Progenitor cell of endocrine pancreas (in vitro differentiated cells): ENCODE data around the gene GPR39. TPM values are rescaled to one million over a fixed set of nuclear protein-coding genes. Genes with fewer than 3 reads are reported as not detected.
"Not testable (repeated sequence)": the region's sequence is repeated elsewhere in the genome, so short reads cannot be mapped to it uniquely, and the experiment has no call there.

Source experiments
- DNase-seq: peaks from one replicate; pipeline ENCODE4 v3.0.0; 2021; ENCODE audit warnings: low spot score; ENCODE audit not compliant: unreplicated experiment
- H3K27ac Mint-ChIP-seq: 2 replicates; pipeline ENCODE4 v1.8.0; 2021; ENCODE audit warnings: mild to moderate bottlenecking, moderate library complexity, mixed read lengths
- H3K27me3 Mint-ChIP-seq: 2 replicates; pipeline ENCODE4 v1.8.0; 2021; ENCODE audit warnings: mixed read lengths
- H3K36me3 Mint-ChIP-seq: 2 replicates; pipeline ENCODE4 v1.8.0; 2022; ENCODE audit warnings: mixed read lengths; ENCODE audit not compliant: insufficient read depth
- H3K4me1 Mint-ChIP-seq: 2 replicates; pipeline ENCODE4 v1.8.0; 2021; ENCODE audit warnings: low read depth, mixed read lengths
- H3K4me3 Mint-ChIP-seq: 2 replicates; pipeline ENCODE4 v1.8.0; 2021; ENCODE audit warnings: low read depth, mild to moderate bottlenecking, moderate library complexity, mixed read lengths
- H3K9me3 Mint-ChIP-seq: 2 replicates; pipeline ENCODE4 v1.8.0; 2021; ENCODE audit warnings: low read depth, mixed read lengths
- CTCF ChIP-seq: fragments of 200-600 bp; sonication (generic); IDR thresholded peaks from one replicate; pipeline ENCODE4 v1.5.0; 2021; ENCODE audit warnings: antibody characterized with exemption, mild to moderate bottlenecking; ENCODE audit not compliant: unreplicated experiment
- total RNA-seq: library from RNA; stranded (reverse); gene quantifications from 2 replicates; pipeline ENCODE4 v1.2.1, GENCODE V29; 2021

The GPR39 gene
- total RNA-seq, 1 donor from 2014 or later = 4.0 TPM

- Mint-ChIP-seq H3K27ac (no peak overlapping the region), H3K4me1 (no peaks in the 10 kb centered on the region), H3K4me3 (no peak overlapping the region), H3K9me3 (no peaks in the 10 kb centered on the region), H3K36me3 (no peaks in the 10 kb centered on the region), H3K27me3 (no peaks in the 10 kb centered on the region)
- no peak for DNase-seq
- TF ChIP-seq CTCF = no peak
These were observed 103.0 kb downstream of the GPR39 start for GRCh38 chr2:132519566-132519965.

- no peak overlapping the region for H3K4me3 Mint-ChIP-seq
These were observed 104.7 kb downstream of the GPR39 start for GRCh38 chr2:132521341-132521740.

GRCh38 chr2:132522901-132523300 lies 106.3 kb downstream of the GPR39 start:
- H3K27ac Mint-ChIP-seq = no peak overlapping the region
- no peak for TF ChIP-seq CTCF
- H3K36me3 Mint-ChIP-seq = no peaks in the 10 kb centered on the region
- DNase-seq = no peak
- H3K27me3 Mint-ChIP-seq = no peaks in the 10 kb centered on the region
- no peaks in the 10 kb centered on the region for H3K4me1 Mint-ChIP-seq
- H3K4me3 Mint-ChIP-seq = no peak overlapping the region
- H3K9me3 Mint-ChIP-seq = peaks cover 3% of the 10 kb centered on the region

More at GRCh38 chr2:132521341-132521740, 104.7 kb downstream of the GPR39 start:
- H3K9me3 Mint-ChIP-seq = no peaks in the 10 kb centered on the region
- no peaks in the 10 kb centered on the region for H3K4me1 Mint-ChIP-seq
- H3K36me3 Mint-ChIP-seq = no peaks in the 10 kb centered on the region
- TF ChIP-seq CTCF = no peak
- H3K27me3 Mint-ChIP-seq = no peaks in the 10 kb centered on the region
- DNase-seq = no peak
- no peak overlapping the region for H3K27ac Mint-ChIP-seq

- not testable (repeated sequence) for H3K4me1 Mint-ChIP-seq, H3K27me3 Mint-ChIP-seq, H3K27ac Mint-ChIP-seq, H3K4me3 Mint-ChIP-seq, H3K36me3 Mint-ChIP-seq, DNase-seq
- H3K9me3 Mint-ChIP-seq = peaks cover 19% of the 10 kb centered on the region
These were observed 120.5 kb downstream of the GPR39 start for GRCh38 chr2:132537061-132537460.

- Mint-ChIP-seq H3K36me3 (peaks cover 4% of the 10 kb centered on the region), H3K4me3 (no peak overlapping the region), H3K27me3 (no peaks in the 10 kb centered on the region), H3K9me3 (peaks cover 22% of the 10 kb centered on the region), H3K27ac (no peak overlapping the region), H3K4me1 (peaks cover 3% of the 10 kb centered on the region)
- TF ChIP-seq CTCF = no peak
- no peak for DNase-seq
These were observed 121.8 kb downstream of the GPR39 start for GRCh38 chr2:132538331-132538855.

GRCh38 chr2:132540166-132540565 lies 123.6 kb downstream of the GPR39 start:
- H3K4me1 Mint-ChIP-seq = peaks cover 10% of the 10 kb centered on the region
- no peaks in the 10 kb centered on the region for H3K27me3 Mint-ChIP-seq
- DNase-seq = no peak
- H3K27ac Mint-ChIP-seq = no peak overlapping the region
- no peak overlapping the region for H3K4me3 Mint-ChIP-seq
- H3K36me3 Mint-ChIP-seq = peaks cover 4% of the 10 kb centered on the region
- TF ChIP-seq CTCF = no peak
- peaks cover 26% of the 10 kb centered on the region for H3K9me3 Mint-ChIP-seq
